HG03439 (cell line): ENCODE data around the gene KRT31.
"Not testable (repeated sequence)": the region's sequence is repeated elsewhere in the genome, so short reads cannot be mapped to it uniquely, and the experiment has no call there.

Source experiments
- ATAC-seq: cut with Tn5 transposase; IDR thresholded peaks from one replicate; pipeline ENCODE4 v1.9.1; 2021; ENCODE audit warnings: mild to moderate bottlenecking, moderate library complexity; ENCODE audit not compliant: unreplicated experiment

The KRT31 gene

GRCh38 chr17:41392278-41392677 lies 5.1 kb downstream of the KRT31 start:
- ATAC-seq: no peak

- no peak for ATAC-seq
These were observed 5.9 kb downstream of the KRT31 start for GRCh38 chr17:41391535-41391934.

- ATAC-seq: no peak
These were observed 6.9 kb downstream of the KRT31 start for GRCh38 chr17:41390411-41390938.

GRCh38 chr17:41387670-41388069 lies 9.7 kb downstream of the KRT31 start:
- ATAC-seq: no peak

GRCh38 chr17:41386227-41386626 lies 11.2 kb downstream of the KRT31 start:
- ATAC-seq: no peak

- no peak for ATAC-seq
These were observed 13.7 kb downstream of the KRT31 start for GRCh38 chr17:41383690-41384089.

- ATAC-seq: no peak
These were observed 15.0 kb downstream of the KRT31 start for GRCh38 chr17:41382394-41382793.

- ATAC-seq: not testable (repeated sequence)
These were observed 15.5 kb downstream of the KRT31 start, which contains the start of gene KRT34 for GRCh38 chr17:41381943-41382342. Gene KRT34 (minus strand): TSS chr17:41382306. CDS start chr17:41382246, 60 bp downstream.

- not testable (repeated sequence) for ATAC-seq
These were observed 17.3 kb downstream of the KRT31 start for GRCh38 chr17:41380091-41380490.

- no peak for ATAC-seq
These were observed 19.9 kb downstream of the KRT31 start for GRCh38 chr17:41377546-41377945.

GRCh38 chr17:41369713-41370112 lies 27.7 kb downstream of the KRT31 start, which contains the start of gene KRT33B:
Gene KRT33B (minus strand): TSS chr17:41369813. CDS start chr17:41369750, 63 bp downstream.
- ATAC-seq: no peak

GRCh38 chr17:41369023-41369422 lies 28.4 kb downstream of the KRT31 start:
- no peak for ATAC-seq

- no peak for ATAC-seq
These were observed 29.9 kb downstream of the KRT31 start for GRCh38 chr17:41367426-41368075.

- ATAC-seq: no peak
These were observed 31.3 kb downstream of the KRT31 start for GRCh38 chr17:41366070-41366469.

GRCh38 chr17:41363881-41364280 lies 33.5 kb downstream of the KRT31 start:
- no peak for ATAC-seq

- no peak for ATAC-seq
These were observed 37.0 kb downstream of the KRT31 start for GRCh38 chr17:41360296-41360995.

- ATAC-seq: no peak
These were observed 42.9 kb downstream of the KRT31 start for GRCh38 chr17:41354536-41354935.

GRCh38 chr17:41352597-41353366 lies 44.6 kb downstream of the KRT31 start:
- no peak for ATAC-seq

- no peak for ATAC-seq
These were observed 46.2 kb downstream of the KRT31 start for GRCh38 chr17:41351177-41351576.

GRCh38 chr17:41350381-41350878 lies 47.0 kb downstream of the KRT31 start, which contains the start of gene KRT33A:
Gene KRT33A (minus strand): TSS chr17:41350828. CDS start chr17:41350767, 61 bp downstream.
- not testable (repeated sequence) for ATAC-seq
